Retinal pigment epithelial cell (primary cell): Measurements from ENCODE around the gene ZNF615.
"Not testable (repeated sequence)": the region's sequence is repeated elsewhere in the genome, so short reads cannot be mapped to it uniquely, and the experiment has no call there.

ENCODE experiments used
- DNase-seq: peaks from one replicate; pipeline ENCODE4 v3.0.0-alpha.2; 2010; ENCODE audit warnings: low read depth
- H3K4me3 ChIP-seq: 2 replicates; pipeline ENCODE4 v1.5.1; 2011; ENCODE audit warnings: mild to moderate bottlenecking, low read length, control low read depth, moderate library complexity
- CTCF ChIP-seq: conservative IDR thresholded peaks from 2 replicates; pipeline ENCODE4 v1.5.1; 2011; ENCODE audit warnings: low read depth, low read length, control low read depth, inconsistent platforms

The ZNF615 gene

GRCh38 chr19:52028027-52028779, 20.2 kb upstream of the ZNF615 start, which contains the start of gene ZNF614:
TSS of gene ZNF614 (minus strand) at chr19:52028379. CDS start at chr19:52025745, 2,634 bp downstream.
- no peak for TF ChIP-seq CTCF
- peak; percentile 67 for DNase-seq
- peak within 1 kb of the TSS; percentile 76 for H3K4me3 ChIP-seq

GRCh38 chr19:52026255-52026990, 18.4 kb upstream of the ZNF615 start:
- not testable (repeated sequence) for DNase-seq, H3K4me3 ChIP-seq

GRCh38 chr19:52024478-52024877, 16.5 kb upstream of the ZNF615 start:
- H3K4me3 ChIP-seq, DNase-seq: not testable (repeated sequence)

GRCh38 chr19:52022193-52022592, 14.2 kb upstream of the ZNF615 start:
- TF ChIP-seq CTCF: no peak
- DNase-seq: no peak
- no peak overlapping the region for H3K4me3 ChIP-seq

GRCh38 chr19:52020506-52020905, 12.5 kb upstream of the ZNF615 start:
- DNase-seq: no peak
- no peak overlapping the region for H3K4me3 ChIP-seq
- no peak for TF ChIP-seq CTCF

GRCh38 chr19:52010674-52011073, 2.7 kb upstream of the ZNF615 start:
- H3K4me3 ChIP-seq: no peak overlapping the region
- DNase-seq: no peak
- no peak for TF ChIP-seq CTCF

- DNase-seq: no peak
- TF ChIP-seq CTCF: no peak
- peak overlapping the region; percentile 97 for H3K4me3 ChIP-seq
Observed at GRCh38 chr19:52007451-52007805, 583 bp downstream of the ZNF615 start.

- no peak overlapping the region for H3K4me3 ChIP-seq
- no peak for DNase-seq
- TF ChIP-seq CTCF: no peak
Observed at GRCh38 chr19:51994048-51994644, 13.9 kb downstream of the ZNF615 start.
